AG04450 (cell line): Measurements from ENCODE around the gene ZC3HAV1L. TPM values are rescaled to one million over a fixed set of nuclear protein-coding genes. Genes with fewer than 3 reads are reported as not detected.

ENCODE experiments used
- CTCF ChIA-PET: fragments of 300-600, 350-600 bp; formaldehyde crosslinking; extraction: SDS; loops from one replicate; lab custom pipeline; 2022; ENCODE audit warnings: antibody characterized with exemption, inconsistent platforms; lab: Charles Lee
- POLR2A ChIA-PET: fragments of 350-600 bp; formaldehyde crosslinking; extraction: SDS; loops from one replicate; lab custom pipeline; 2021; ENCODE audit warnings: antibody characterized with exemption, inconsistent platforms; lab: Yijun Ruan, JAX
- DNase-seq: peaks from one replicate; pipeline ENCODE4 v3.0.0-alpha.2; 2011; ENCODE audit warnings: low read depth, low spot score
- H3K27ac ChIP-seq: one replicate; pipeline ENCODE4 v1.5.1; 2012; ENCODE audit warnings: low read depth, low read length, control low read depth
- H3K27me3 ChIP-seq: one replicate; pipeline ENCODE4 v1.6.0; 2012; ENCODE audit warnings: low read length; ENCODE audit not compliant: control insufficient read depth, insufficient read depth
- H3K4me3 ChIP-seq: 2 replicates; pipeline ENCODE4 v1.5.1; 2011; ENCODE audit warnings: mild to moderate bottlenecking, low read depth, low read length, control low read depth
- H3K9me3 ChIP-seq: 2 replicates; pipeline ENCODE4 v1.5.1; 2012; ENCODE audit warnings: low read length; ENCODE audit not compliant: control insufficient read depth, insufficient read depth
- polyA minus RNA-seq: library from RNA; depleted of rRNA, polyadenylated mRNA; stranded (reverse); fragments of >200 nt; gene quantifications from 2 replicates; pipeline ENCODE4 v1.2.3, GENCODE V29; 2011; rRNA and poly(A)+ RNA removed
- polyA plus RNA-seq: library from polyadenylated mRNA; depleted of rRNA; stranded (reverse); fragments of >200 nt; gene quantifications from 2 replicates; pipeline ENCODE4 v1.2.3, GENCODE V29; 2011; rRNA removed
- TF ChIP-seq, protein P1 (sequence below): IDR thresholded peaks from 2 replicates; pipeline ENCODE4 v1.5.1; 2011; ENCODE audit warnings: low read depth, low read length, control low read depth, inconsistent platforms

The ZC3HAV1L gene, protein sequence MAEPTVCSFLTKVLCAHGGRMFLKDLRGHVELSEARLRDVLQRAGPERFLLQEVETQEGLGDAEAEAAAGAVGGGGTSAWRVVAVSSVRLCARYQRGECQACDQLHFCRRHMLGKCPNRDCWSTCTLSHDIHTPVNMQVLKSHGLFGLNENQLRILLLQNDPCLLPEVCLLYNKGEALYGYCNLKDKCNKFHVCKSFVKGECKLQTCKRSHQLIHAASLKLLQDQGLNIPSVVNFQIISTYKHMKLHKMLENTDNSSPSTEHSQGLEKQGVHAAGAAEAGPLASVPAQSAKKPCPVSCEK
- polyA plus RNA-seq (9.9 and 10.0 TPM in 2 replicates), polyA minus RNA-seq (8.4 and 11.8 TPM in 2 replicates)

DNA sequence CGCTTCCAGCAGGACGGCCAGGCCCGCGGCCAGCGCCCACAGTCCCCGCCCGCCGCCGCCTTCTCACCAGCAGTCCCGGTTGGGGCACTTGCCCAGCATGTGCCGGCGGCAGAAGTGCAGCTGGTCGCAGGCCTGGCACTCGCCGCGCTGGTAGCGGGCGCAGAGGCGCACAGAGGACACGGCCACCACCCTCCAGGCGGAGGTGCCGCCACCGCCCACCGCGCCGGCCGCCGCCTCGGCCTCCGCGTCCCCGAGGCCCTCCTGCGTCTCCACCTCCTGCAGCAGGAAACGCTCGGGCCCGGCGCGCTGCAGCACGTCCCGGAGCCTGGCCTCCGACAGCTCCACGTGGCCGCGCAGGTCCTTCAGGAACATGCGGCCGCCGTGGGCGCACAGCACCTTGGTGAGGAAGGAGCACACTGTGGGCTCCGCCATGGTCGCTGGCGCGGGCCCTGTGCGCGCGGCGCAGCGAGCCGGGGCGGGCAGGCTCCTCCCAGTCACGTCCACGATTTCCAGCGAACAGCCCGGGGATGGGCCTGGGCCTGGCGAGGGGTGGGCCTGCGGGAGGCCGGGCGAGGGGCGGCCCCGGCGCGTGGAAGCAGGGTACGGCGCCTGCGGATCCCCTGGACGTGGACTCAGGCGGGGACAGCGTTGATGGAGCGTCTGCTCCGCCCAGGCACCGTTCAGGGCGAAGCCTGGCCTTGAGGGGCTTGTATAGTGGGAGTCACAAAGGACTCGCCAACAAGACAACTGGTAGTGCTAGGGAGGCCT, at the start of gene ZC3HAV1L:
Gene ZC3HAV1L (minus strand): TSS at position 457 of the 768 bp plus-strand sequence. CDS start 25 bp downstream, at position 432.
- ChIA-PET CTCF (interaction anchor here (0.6 to 1.6 kb wide), 4 partner anchors 25 to 149 kb away, joined by 3 to 10 read pairs (median 6); no protein-coding TSS in a partner anchor), POLR2A (interaction anchor here (0.6 to 1.1 kb wide), 4 partner anchors 73 to 1237 kb away, joined by 3 to 6 read pairs (median 4); partner anchors contain the start of gene ZC3HAV1)
- TF ChIP-seq, protein P1, sequence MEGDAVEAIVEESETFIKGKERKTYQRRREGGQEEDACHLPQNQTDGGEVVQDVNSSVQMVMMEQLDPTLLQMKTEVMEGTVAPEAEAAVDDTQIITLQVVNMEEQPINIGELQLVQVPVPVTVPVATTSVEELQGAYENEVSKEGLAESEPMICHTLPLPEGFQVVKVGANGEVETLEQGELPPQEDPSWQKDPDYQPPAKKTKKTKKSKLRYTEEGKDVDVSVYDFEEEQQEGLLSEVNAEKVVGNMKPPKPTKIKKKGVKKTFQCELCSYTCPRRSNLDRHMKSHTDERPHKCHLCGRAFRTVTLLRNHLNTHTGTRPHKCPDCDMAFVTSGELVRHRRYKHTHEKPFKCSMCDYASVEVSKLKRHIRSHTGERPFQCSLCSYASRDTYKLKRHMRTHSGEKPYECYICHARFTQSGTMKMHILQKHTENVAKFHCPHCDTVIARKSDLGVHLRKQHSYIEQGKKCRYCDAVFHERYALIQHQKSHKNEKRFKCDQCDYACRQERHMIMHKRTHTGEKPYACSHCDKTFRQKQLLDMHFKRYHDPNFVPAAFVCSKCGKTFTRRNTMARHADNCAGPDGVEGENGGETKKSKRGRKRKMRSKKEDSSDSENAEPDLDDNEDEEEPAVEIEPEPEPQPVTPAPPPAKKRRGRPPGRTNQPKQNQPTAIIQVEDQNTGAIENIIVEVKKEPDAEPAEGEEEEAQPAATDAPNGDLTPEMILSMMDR, result no peak
- H3K27ac ChIP-seq, result peak within 1 kb of the TSS; percentile 21
- no peaks in the 10 kb centered on the region; the same call in 1 of the 2 replicates for H3K9me3 ChIP-seq
- H3K27me3 ChIP-seq, result no peaks in the 10 kb centered on the region
- peak within 1 kb of the TSS; percentile 75 for H3K4me3 ChIP-seq
- peak; percentile 20 for DNase-seq

GRCh38 chr7:139084709-139085108, 48.9 kb upstream of the ZC3HAV1L start:
- TF ChIP-seq, protein P1, result no peak
- CTCF ChIA-PET, result interaction anchor here (1.9 kb wide), 1 partner anchor 10 kb away, joined by 18 read pairs; no protein-coding TSS in a partner anchor
- DNase-seq, result no peak

GRCh38 chr7:139081584-139081983, 45.7 kb upstream of the ZC3HAV1L start:
- Histone ChIP-seq H3K9me3 (no peaks in the 10 kb centered on the region), H3K27ac (no peak overlapping the region), H3K27me3 (no peaks in the 10 kb centered on the region), H3K4me3 (no peak overlapping the region)
- CTCF ChIA-PET, result interaction anchor here (0.6 to 1.2 kb wide), 2 partner anchors 65 to 90 kb away, joined by 3 read pairs; no protein-coding TSS in a partner anchor
- DNase-seq, result no peak
- TF ChIP-seq, protein P1, result no peak
- POLR2A ChIA-PET, result interaction anchor here (0.6 kb wide), 1 partner anchor 308 kb away, joined by 3 read pairs; no protein-coding TSS in a partner anchor

More at GRCh38 chr7:139084709-139085108, 48.9 kb upstream of the ZC3HAV1L start:
- no peaks in the 10 kb centered on the region for H3K9me3 ChIP-seq
- no peaks in the 10 kb centered on the region for H3K27me3 ChIP-seq
- H3K27ac ChIP-seq, result no peak overlapping the region
- H3K4me3 ChIP-seq, result no peak overlapping the region
- POLR2A ChIA-PET, result no interaction called here

GRCh38 chr7:139080905-139081304, 45.1 kb upstream of the ZC3HAV1L start:
- ChIA-PET POLR2A (no interaction called here), CTCF (interaction anchor here (0.6 to 1.2 kb wide), 3 partner anchors 46 to 194 kb away, joined by 3 read pairs; no protein-coding TSS in a partner anchor)
- H3K4me3 ChIP-seq, result no peak overlapping the region
- TF ChIP-seq, protein P1, result no peak
- no peak overlapping the region for H3K27ac ChIP-seq
- no peaks in the 10 kb centered on the region for H3K9me3 ChIP-seq
- no peak for DNase-seq
- no peaks in the 10 kb centered on the region for H3K27me3 ChIP-seq
